ENCODE measurements around the gene WNT4.

DNA sequence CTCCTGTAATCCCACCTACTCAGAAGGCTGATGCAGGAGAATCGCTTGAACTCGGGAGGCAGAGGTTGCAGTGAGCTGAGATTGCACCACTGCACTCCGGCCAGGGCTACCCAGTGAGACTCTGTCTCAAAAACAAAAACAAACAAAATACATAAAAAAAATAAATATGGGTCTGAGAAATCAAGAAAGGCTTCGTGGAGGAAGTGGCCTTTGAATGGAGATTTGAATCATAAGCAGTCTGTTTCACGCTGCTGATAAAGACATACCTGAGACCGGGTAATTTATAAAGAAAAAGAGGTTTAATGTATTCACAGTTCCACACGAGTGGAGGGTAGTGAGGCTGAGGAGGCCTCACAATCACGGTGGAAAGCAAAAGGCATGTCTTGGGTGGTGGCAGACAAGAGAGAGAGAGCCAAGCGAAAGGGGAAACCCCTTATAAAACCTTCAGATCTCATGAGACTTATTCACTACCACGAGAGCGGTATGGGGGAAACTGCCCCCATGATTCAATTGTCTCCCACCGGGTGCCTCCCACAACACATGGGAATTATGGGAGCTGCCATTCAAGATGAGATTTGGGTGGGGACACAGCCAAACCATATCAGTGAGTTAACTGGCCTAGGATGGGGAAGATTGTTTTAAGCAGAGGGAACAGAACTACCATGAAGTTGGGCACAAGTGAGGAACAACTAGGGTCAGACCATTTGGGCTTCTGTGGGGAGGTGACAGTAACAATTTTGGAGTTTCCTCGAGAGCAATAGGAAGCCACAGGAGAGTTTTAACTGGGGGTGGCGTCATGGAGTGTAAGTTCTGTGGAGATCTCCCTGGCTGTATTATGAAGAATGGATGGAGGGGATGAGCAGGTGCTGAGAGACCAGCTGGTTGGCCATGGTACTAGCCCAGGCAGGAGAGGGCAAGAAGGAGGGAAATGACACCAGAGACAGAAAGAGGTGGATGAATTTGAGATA is 22.2 kb upstream of the WNT4 start:
- TF ChIP-seq, protein P1, sequence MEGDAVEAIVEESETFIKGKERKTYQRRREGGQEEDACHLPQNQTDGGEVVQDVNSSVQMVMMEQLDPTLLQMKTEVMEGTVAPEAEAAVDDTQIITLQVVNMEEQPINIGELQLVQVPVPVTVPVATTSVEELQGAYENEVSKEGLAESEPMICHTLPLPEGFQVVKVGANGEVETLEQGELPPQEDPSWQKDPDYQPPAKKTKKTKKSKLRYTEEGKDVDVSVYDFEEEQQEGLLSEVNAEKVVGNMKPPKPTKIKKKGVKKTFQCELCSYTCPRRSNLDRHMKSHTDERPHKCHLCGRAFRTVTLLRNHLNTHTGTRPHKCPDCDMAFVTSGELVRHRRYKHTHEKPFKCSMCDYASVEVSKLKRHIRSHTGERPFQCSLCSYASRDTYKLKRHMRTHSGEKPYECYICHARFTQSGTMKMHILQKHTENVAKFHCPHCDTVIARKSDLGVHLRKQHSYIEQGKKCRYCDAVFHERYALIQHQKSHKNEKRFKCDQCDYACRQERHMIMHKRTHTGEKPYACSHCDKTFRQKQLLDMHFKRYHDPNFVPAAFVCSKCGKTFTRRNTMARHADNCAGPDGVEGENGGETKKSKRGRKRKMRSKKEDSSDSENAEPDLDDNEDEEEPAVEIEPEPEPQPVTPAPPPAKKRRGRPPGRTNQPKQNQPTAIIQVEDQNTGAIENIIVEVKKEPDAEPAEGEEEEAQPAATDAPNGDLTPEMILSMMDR (IDR thresholded peaks at IDR 0.05): no peak
- no peak for TF ChIP-seq EZH2 (IDR thresholded peaks at IDR 0.05)

All from neural progenitor cell (in vitro differentiated cells).